Tibial nerve (tissue), 4 donors: Measurements from ENCODE around the gene MPZL1.

Experiments used
- CTCF ChIP-seq, 5 experiments: fragments of 200-600 bp in 3 of 5; fragments of 450-650 bp in 2 of 5; sonication (generic) in 3 of 5; IDR thresholded peaks; one replicate each; pipeline ENCODE4 v1.5.1; 2016 to 2019; ENCODE audit warnings: antibody characterized with exemption in 5 of 5, mild to moderate bottlenecking in 3 of 5, moderate library complexity in 2 of 5
- EP300 ChIP-seq, 2 donors: sonication (generic); formaldehyde crosslinking; IDR thresholded peaks; one replicate each; pipeline ENCODE4 v1.6.1; 2017; ENCODE audit warnings: antibody characterized with exemption in 2 of 2, mild to moderate bottlenecking in 1 of 2

DNA sequence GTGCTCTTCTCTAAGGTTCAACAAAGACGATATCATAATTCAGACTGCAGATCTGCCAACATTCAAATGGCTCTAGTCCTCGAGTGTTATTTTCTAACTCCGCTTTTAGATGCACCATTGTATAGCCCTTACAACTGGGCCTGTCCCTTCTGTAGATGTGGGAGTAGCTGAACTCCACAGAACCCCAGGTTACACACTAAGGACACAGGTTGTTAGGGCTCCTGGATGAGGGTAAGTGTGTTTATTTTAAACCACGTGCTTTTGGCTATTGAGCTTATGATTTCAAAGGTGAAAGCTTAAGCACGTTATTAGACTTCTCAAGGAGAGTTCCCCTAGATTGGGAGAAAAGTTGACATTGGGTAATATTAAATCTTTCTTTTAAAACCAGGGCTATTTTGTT lies 64.7 kb downstream of the MPZL1 start:
- TF ChIP-seq CTCF (IDR thresholded peaks at IDR 0.05): no peak
- no peak for TF ChIP-seq EP300 (IDR thresholded peaks at IDR 0.05)
